Psoas muscle (tissue), 8 donors: Measurements from ENCODE around the gene PRPF19. TPM values are rescaled to one million over a fixed set of nuclear protein-coding genes. Genes with fewer than 3 reads are reported as not detected.
A peak's percentile ranks its signal among the peaks of the same experiment; 100 is the strongest.

Source experiments
- ATAC-seq, 4 donors: fragments of 200-7000 bp; cut with Tn5 transposase; one replicate each; pipeline ENCODE4 v1.9.1; 2020; ENCODE audit warnings: moderate library complexity in 3 of 4, mild to moderate bottlenecking in 2 of 4
- DNase-seq, 2 donors: peaks; one replicate each; pipeline ENCODE4 v3.0.0-alpha.2; 2020
- H3K27ac ChIP-seq: fragments of 200-600 bp; one replicate; pipeline ENCODE4 v1.8.0; 2022
- H3K27me3 ChIP-seq, 3 donors: fragments of 200-600 bp in 1 of 3; one replicate each; pipeline versions ENCODE4 v1.6.1 to v1.8.0; 2013 to 2022; ENCODE audit warnings: low read length in 2 of 3, mild to moderate bottlenecking in 2 of 3, moderate library complexity in 1 of 3; ENCODE audit not compliant: insufficient read depth in 3 of 3
- H3K36me3 ChIP-seq, 2 donors: fragments of 200-600 bp in 1 of 2; one replicate each; pipeline versions ENCODE4 v1.6.1 to v1.8.0; 2013 to 2022; ENCODE audit warnings: low read depth in 1 of 2, mild to moderate bottlenecking in 1 of 2, moderate library complexity in 1 of 2; ENCODE audit not compliant: insufficient read depth in 1 of 2
- H3K4me1 ChIP-seq: fragments of 200-600 bp; one replicate; pipeline ENCODE4 v1.8.0; 2022
- H3K4me3 ChIP-seq: fragments of 200-600 bp; one replicate; pipeline ENCODE4 v1.8.0; 2022; ENCODE audit warnings: mild to moderate bottlenecking
- H3K9me3 ChIP-seq: fragments of 200-600 bp; one replicate; pipeline ENCODE4 v1.8.0; 2022
- CTCF ChIP-seq: fragments of 200-600 bp; IDR thresholded peaks from one replicate; pipeline ENCODE4 v1.8.0; 2022; ENCODE audit warnings: antibody characterized with exemption
- WGBS, 3 donors: extraction: QIAGEN DNeasy Blood & Tissue Kit; methylation state at CpG; one replicate each; pipeline versions ENCODE4 v1.1.6 to v1.1.7; 2013; 5-methylcytosine and 5-hydroxymethylcytosine counted together
- intact Hi-C, 2 donors: fragments of 100-400 bp; cut with DNase I; formaldehyde crosslinking; loops; one replicate each; pipeline versions ENCODE4 v1.11.0 to v1.14.2; 2022
- polyA plus RNA-seq, 3 donors: library from polyadenylated mRNA; stranded (reverse); fragments of 200-250 nt; gene quantifications; one replicate each; pipeline ENCODE4 v1.2.3, GENCODE V29; 2013
- total RNA-seq, 4 donors: library from RNA; stranded (reverse); fragmentation: NEBNext Ultra II Directional in 2 of 4; extraction: Animal tissue kit (Norgen Biotek cat#: 25700) in 2 of 4; gene quantifications; one replicate each; pipeline versions ENCODE4 v1.2.1 to v1.2.4, GENCODE V29; 2021 to 2023
- donor health status: healthy with polysubstance abuse.
- donor health status: DM: no; HTN: no; CAD: no; lungs with moderate emphysema.
- donor health status: Bipolar disorder and iron deficiency.
- donor health status: healthy.
- donor health status: DM: yes; HTN: yes; CAD: no.
- donor health status: DM: no; HTN: no; CAD: no.
- donor health status: DM: no; HTN: no; CAD: no.
- donor health status: DM: yes; HTN: yes; CAD: no.

PRPF19 gene
- total and polyA plus RNA-seq, 7 donors: 45.7 to 109 (median 67.4) TPM

GRCh38 chr11:60845338-60845737 is 61.0 kb downstream of the PRPF19 start:
- Histone ChIP-seq H3K36me3 (peaks cover 2 to 35% of the 10 kb centered on the region in 2 donors), H3K27ac (no peak overlapping the region), H3K4me1 (peaks cover 28% of the 10 kb centered on the region), H3K9me3 (no peaks in the 10 kb centered on the region), H3K4me3 (no peak overlapping the region), H3K27me3 (no peaks in the 10 kb centered on the region)
- DNase-seq (no peak), ATAC-seq (no peak)
- intact Hi-C loops: loop anchor here in 1 of 2 donors (10.0 kb wide), 1 partner anchor 319 kb away; the partner anchor contains the start of gene VPS37C
- 76 to 88% (median 79%) methylated on average over 8 of the region's 8 CpGs for WGBS, 3 donors
- no peak for TF ChIP-seq CTCF

- ATAC-seq: no peak
- intact Hi-C loops: loop anchor here (5.0 to 10.0 kb wide), 2 partner anchors 57 to 320 kb away; partner anchors contain the start of gene VPS37C (in 1 of the 2)
- 43 to 54% (median 45%) methylated on average over 4 of the region's 4 CpGs for WGBS, 3 donors
- peaks cover 28% of the 10 kb centered on the region for H3K4me1 ChIP-seq
- DNase-seq: peak in 1 of 2 donors; percentile 22
- no peaks in the 10 kb centered on the region for H3K9me3 ChIP-seq
- peak overlapping the region; percentile 99 for H3K4me3 ChIP-seq
- no peak for TF ChIP-seq CTCF
- H3K27ac ChIP-seq: no peak overlapping the region
- peaks cover 0 to 30% of the 10 kb centered on the region in 2 donors for H3K36me3 ChIP-seq
- H3K27me3 ChIP-seq: no peaks in the 10 kb centered on the region
Observed at GRCh38 chr11:60844870-60845221, 61.5 kb downstream of the PRPF19 start.

GRCh38 chr11:60844045-60844869 is 62.1 kb downstream of the PRPF19 start:
- ATAC-seq: no peak
- peaks cover 28% of the 10 kb centered on the region for H3K4me1 ChIP-seq
- 42 to 55% (median 52%) methylated on average over 10 of the region's 10 CpGs for WGBS, 3 donors

More at GRCh38 chr11:60844045-60844869, 62.1 kb downstream of the PRPF19 start:
- intact Hi-C loops: loop anchor here (5.0 to 10.0 kb wide), 2 partner anchors 58 to 321 kb away; partner anchors contain the start of gene VPS37C (in 1 of the 2)
- DNase-seq: peak in 1 of 2 donors; percentile 38
- no peak for TF ChIP-seq CTCF
- peak overlapping the region; percentile 41 for H3K27ac ChIP-seq
- no peaks in the 10 kb centered on the region for H3K9me3 ChIP-seq
- peaks cover 0 to 24% of the 10 kb centered on the region in 2 donors for H3K36me3 ChIP-seq
- no peaks in the 10 kb centered on the region for H3K27me3 ChIP-seq
- peak overlapping the region; percentile 99 for H3K4me3 ChIP-seq
